Middle frontal gyrus (tissue), 1 donor: ENCODE results near the gene UBAC2.
"Not testable (repeated sequence)": the region's sequence is repeated elsewhere in the genome, so short reads cannot be mapped to it uniquely, and the experiment has no call there.

ENCODE experiments used
- DNase-seq: peaks from one replicate; pipeline ENCODE4 v3.0.0-alpha.2; 2015; ENCODE audit warnings: low spot score; ENCODE audit errors: extremely low spot score

Gene UBAC2

GRCh38 chr13:99374994-99375737 is 174.5 kb downstream of the UBAC2 start:
- no peak for DNase-seq

DNA sequence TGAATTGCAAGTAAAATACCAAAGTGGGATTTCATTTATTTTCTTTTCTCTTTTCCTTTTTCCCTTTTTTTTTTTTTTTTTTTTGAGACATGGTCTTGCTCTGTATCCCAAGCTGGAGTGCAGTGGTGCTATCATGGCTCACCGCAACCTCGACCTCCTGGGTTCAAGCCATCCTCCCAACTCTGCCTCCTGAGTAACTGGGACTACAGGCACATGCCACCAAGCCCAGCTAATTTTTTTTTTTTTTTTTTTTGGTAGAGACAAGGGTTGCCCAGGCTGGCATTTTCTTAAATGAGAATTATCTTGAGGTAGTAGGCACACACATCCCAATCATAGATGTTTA is 175.1 kb downstream of the UBAC2 start:
- no peak for DNase-seq

DNA sequence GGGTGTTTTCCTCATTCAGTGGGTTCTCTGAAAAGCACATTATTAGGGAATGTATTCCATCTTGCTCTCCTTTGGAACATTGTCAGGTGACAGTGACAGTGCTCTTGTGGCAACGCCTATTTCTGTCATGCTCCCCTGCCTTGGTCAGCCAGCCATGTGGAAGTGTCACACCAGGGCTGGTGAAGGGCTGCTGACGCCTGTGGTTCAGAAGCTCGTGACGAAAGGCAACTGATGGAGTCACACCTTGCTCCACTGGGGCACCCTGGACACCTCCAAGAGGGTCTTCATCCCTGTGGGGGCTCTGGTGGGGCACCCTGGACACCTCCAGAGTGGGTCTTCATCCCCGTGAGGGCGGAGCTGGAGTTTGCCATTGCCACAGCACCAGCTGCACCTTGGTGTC is 175.5 kb downstream of the UBAC2 start:
- DNase-seq: no peak

DNA sequence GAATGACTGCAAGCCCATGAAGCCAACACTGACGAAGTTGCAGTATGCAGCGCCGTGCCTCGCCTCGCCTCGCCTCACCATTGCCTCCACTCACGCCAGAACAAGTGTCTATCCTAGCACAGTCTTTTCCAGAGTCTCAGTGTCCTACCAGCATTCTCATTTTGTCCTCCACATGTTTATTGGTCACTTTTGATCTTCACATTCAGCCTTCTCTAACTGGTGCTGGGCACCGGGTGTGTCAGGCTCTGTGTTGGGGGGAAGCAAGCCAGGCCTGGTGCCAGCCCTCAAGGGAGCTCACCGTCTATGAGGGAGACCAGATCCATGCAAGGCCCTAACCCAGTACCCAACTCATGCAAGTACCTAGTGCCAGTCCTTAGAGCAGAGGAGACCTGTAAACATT is 176.3 kb downstream of the UBAC2 start:
- DNase-seq: no peak

DNA sequence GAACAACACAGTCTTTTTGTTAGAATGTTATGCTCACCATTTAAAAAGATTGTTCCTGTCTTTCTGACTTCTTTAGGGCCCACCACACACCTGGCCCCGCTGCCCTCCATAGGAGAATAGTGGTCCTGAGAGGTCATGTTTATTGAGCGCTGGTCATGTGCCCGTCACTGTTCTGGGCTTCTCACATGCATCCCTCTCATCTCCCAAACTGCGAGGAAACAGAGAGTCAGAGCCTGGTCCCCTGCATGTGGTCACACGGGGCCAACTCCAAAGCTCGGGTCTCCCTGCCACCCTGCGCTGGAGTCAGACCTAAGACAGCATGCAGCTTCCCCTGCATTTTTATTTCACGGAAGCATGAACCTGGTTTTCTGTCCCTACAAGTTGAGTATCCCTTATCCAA is 177.0 kb downstream of the UBAC2 start:
- no peak for DNase-seq

GRCh38 chr13:99378985-99379733 is 178.5 kb downstream of the UBAC2 start:
- no peak for DNase-seq

DNA sequence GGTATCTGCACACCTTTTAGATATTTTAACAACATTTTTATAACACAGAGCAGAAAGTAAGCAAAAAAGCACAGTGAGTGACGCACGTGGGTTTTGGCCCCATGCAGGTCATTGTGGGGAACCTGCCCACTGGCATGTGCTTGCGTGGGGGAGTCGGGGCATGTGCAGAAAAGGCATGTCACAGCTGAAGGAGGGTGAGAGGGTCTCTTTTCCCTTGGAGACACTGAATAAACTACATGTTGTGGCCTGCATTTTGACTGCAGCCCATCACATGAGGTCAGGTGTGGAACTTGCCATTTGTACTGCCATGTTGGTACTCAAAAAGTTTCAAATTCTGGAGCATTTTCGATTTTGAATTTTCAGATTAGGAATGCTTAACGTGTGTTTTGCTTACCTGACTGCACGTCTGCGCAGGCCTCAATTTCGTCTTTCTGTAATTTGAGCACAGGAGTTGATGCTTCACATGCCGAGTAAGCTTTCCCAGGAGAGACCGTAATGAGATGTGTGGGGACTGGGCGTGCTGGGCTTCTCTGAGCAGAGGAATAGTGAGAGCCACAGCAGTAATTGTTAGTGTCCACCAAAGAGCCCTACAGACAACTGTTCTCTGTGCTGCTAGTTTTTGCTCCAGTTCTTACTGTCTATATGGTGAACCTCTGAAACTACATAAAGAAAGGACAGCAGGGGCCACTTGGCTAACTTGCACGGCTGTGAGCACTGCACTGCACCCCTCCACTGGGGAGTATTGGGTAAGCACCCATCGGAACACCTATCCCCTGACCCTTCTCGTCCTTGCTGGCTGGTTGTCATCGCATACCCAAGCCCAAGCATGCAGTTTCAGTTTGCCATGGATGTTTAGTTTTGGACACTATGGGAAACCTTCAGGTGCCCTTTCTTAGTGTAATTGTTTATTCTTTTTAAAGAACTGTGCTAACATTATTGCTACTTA is 179.5 kb downstream of the UBAC2 start:
- DNase-seq: no peak

DNA sequence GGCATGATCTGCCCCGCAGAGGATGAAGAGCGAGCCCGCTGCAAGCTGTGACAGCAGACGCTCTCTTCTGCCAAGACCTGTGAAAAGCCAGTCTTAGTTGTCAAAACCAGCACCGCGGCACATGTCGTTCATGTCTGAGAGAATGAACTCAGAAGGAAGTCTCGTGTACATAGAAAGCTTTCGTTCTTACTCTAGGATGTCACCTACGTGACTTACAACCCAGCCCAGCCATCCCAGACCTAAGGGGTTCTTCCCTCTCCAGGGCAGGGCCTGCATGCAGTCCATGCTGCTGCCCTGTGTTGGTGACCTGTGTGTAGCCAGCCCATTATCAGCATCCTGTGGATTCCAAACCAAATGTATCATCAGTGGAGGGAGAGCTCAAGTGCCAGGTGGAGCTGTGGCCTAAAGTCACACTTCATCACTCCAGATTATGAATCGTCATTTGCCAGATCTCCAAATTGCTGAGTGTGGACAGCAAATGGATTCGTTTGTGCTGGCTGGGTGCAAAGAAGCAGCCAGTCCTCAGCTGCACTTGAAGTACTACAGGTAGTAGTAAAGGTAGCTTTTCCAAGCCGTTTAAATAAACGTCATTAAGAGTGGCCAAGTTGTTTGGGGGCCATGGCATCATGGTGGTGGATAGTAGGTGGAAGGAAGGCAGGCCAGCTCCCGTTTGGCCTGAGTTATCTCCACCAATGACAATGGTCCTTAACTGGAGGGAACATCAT is 180.4 kb downstream of the UBAC2 start:
- no peak for DNase-seq

DNA sequence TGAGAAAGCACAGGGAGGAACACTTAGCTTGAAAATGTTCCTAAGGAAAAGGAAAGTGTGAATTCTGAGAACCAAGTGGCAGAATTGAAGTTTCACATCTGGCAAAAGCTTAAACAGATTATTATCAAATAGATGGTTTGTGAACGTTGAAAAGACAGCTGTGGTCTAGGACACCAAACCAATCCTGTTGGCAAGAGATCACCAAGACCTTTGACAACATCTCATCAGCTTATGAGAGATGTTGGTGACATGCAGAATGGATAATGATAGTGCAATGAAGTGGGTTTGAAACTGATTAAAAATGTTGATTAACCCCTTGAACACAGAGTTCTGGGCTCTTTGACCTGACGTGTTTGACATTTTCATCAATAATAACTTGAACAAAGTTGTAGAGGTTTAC is 181.1 kb downstream of the UBAC2 start:
- DNase-seq: no peak

DNA sequence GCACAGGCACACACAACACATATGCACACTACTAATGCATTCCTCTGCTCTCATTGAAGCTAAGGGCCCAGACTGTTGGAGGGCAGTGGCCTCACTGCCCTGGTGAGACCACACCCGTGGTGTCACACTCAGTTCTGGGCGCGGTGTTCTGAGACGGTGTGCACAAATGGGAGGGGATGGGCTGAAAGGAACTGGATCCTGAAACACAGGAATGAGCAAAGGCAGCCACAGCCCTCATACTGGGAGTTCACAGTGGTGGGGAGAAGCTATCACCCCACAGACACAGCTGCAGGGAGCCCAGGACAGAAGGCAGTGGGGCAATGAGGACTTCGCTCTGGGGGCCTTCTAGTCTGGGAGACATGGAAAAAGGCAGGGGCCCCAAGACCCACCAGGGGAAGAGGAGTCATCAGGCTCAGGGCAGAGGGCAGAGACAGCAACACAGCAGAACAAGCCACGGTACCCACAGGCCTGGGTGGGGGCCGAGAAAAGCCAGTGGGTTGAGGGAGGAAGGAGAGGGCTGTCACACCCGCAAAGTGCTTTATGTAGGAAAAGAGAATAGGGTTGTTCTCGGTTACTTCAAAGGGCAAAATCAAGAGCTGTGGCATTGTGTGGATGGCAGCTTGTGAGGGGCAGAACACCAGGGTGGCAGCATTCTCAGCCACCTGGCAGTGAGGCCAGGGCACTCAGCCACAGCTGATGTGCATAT is 181.9 kb downstream of the UBAC2 start:
- no peak for DNase-seq

DNA sequence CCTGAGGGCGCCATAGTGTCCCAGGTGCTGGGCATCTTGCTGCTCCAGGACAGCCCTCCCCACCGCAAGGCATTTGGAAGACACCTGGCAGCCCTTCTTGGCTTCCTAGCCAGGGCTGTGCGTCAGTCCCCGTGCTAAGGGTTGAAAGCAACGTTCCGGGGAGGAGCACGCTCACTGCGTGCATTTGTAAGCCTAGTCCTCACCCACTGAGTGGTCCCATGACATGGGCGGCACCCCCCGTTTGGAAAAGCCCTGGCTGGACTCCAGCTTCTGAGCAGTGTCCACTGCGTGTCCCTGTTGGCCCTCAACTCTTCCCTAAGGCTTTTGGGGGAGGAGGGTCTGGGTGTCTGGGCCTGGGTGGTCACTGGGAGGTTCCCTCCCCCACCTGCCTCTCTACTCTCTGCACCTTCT is 182.9 kb downstream of the UBAC2 start:
- DNase-seq: no peak

- no peak for DNase-seq
Observed at GRCh38 chr13:99383946-99384345, 183.3 kb downstream of the UBAC2 start.

- no peak for DNase-seq
Observed at GRCh38 chr13:99384468-99384867, 183.8 kb downstream of the UBAC2 start.

GRCh38 chr13:99385161-99385560 is 184.5 kb downstream of the UBAC2 start:
- DNase-seq: no peak

GRCh38 chr13:99385940-99386339 is 185.3 kb downstream of the UBAC2 start:
- no peak for DNase-seq

DNA sequence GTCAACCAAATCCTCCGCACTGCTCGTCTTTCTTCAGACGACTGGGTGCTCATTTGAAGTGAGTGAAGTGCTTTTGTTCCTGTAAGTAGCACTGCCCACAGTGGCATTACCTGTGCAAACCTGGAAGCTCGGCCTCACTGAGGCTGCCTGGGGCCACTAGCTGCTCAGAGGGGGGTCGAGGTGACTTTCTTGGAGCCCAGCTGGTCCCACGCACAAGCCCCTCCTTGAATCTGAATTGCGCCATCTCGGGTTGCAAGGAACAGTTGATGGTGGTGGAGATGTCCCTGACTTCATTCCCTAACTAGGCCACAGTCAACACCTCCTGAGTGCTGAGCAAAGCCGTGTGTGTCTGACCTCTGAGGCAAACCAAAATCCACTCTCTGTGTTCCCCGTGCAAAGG is 185.8 kb downstream of the UBAC2 start:
- no peak for DNase-seq

DNA sequence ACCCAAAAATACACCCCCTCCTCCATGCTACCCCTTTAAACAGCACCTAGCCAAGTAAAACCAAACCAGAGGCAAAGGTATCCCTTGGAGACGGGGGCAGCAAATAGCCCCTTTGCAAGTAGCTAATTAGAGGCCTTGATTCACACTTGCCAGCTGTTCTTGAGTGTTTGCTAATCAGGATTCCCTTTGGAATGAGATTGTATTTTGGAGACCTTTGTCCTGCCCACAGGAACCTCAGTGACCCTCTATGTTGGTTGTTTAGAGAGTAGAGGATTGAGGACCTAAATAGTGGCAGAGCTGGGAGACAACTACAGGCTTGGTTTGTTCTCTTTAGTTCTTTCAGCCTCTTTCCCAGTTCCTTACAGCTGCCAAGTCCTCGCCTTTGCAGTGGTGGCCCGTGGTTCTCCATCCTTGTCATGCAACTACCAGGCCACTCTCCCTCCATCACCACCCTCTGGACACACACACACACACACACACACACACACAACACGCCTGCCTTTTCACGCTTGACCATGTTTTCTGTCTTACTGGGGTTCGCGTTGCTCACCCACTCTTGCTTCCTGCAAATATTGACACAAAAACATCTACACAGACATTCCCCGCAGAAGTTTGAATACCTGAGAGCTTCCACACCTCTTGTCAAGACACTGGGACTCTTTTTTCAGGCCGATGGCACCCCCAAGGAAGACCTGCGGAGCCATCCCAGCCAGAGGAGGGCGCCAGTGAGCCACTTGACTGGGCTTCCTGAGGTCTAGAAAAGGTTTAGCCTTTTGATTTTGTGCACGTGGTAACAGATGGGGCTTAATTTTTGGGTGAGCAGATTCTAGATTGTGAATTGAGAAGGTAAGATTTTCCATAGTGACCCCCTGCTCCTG is 186.5 kb downstream of the UBAC2 start:
- DNase-seq: no peak

DNA sequence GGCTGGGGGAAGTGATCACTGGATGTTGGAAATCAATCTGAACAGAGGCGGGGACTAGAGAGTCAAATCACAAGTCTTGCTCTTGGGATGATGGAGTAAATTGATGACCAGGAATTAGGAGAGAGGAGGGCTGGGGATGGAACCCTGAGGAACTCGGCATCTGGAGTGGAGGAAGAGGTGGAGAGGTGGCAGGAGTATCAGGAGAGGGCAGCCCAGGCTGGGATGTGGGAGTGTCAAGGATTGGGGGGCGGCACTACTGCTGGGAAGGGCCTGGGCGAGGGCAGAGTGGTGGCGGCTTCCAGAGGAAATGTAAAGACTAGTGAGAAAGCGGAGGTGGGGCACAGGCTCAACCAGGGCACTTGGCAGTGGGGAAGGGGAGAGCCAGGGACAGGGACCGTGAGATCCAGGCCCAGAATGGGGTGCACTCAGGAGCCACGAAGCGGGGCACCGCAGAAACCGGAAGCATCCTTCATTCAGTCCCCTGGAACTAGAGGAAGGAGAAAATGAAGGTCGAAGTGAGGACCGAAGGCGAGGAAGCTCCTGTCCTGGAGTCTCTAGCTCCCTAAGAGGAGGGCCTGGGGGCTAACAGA is 187.8 kb downstream of the UBAC2 start:
- no peak for DNase-seq

DNA sequence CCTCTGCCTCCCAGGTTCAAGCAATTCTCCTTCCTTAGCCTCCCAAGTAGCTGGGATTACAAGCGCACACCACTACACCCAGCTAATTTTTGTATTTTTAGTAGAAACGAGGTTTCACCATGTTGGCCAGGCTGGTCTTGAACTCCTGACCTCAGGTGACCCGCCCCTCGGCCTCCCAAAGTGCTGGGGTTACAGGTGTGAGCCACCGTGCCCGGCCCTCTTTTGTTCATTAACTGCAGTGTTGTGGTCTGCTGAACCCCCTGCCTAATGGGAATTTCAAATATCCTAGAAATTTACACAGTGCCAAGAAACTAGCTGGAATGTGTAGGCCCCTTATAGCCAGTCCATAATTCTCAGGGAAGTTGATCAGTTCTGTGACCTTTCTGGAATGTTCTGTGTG is 188.4 kb downstream of the UBAC2 start:
- not testable (repeated sequence) for DNase-seq
